Measurements from ENCODE around the gene SLC44A5. TPM values are rescaled to one million over a fixed set of nuclear protein-coding genes. Genes with fewer than 3 reads are reported as not detected.
A peak's percentile ranks its signal among the peaks of the same experiment; 100 is the strongest.

Gene SLC44A5
- total and polyA plus RNA-seq, 9 donors: 0.62 to 2.5 (median 1.1) TPM

DNA sequence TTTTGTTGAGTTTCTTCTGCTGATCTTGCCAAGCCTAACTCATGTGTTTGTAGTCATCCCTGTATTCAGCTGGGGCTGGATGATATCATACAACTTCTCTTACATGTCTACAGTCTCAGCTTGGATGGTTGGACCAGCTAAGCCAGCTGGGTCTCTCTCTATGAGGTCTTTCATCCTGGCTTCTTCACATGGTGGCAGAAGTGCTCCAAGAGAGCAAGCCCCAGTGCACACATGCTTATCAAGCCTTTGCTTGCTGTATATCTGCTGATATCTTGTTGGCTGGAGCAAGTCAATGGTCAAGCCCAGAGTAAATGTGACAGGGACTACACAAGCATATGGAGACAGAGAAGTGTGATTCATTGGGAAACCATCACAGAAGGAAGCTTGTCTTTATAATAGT, 29.2 kb upstream of the SLC44A5 start:
- no peaks in the 10 kb centered on the region for H3K4me1 ChIP-seq (ENCODE audit: insufficient read depth)
- no peak overlapping the region for H3K27ac ChIP-seq
- H3K36me3 ChIP-seq: no peaks in the 10 kb centered on the region
- intact Hi-C loops (cut with DNase I): no loop called here
- no peaks in the 10 kb centered on the region for H3K27me3 ChIP-seq
- no peak for DNase-seq
- TF ChIP-seq EP300 (IDR thresholded peaks at IDR 0.05) (no peak), POLR2A (IDR thresholded peaks at IDR 0.05) (no peak)
- TF ChIP-seq, protein P1, sequence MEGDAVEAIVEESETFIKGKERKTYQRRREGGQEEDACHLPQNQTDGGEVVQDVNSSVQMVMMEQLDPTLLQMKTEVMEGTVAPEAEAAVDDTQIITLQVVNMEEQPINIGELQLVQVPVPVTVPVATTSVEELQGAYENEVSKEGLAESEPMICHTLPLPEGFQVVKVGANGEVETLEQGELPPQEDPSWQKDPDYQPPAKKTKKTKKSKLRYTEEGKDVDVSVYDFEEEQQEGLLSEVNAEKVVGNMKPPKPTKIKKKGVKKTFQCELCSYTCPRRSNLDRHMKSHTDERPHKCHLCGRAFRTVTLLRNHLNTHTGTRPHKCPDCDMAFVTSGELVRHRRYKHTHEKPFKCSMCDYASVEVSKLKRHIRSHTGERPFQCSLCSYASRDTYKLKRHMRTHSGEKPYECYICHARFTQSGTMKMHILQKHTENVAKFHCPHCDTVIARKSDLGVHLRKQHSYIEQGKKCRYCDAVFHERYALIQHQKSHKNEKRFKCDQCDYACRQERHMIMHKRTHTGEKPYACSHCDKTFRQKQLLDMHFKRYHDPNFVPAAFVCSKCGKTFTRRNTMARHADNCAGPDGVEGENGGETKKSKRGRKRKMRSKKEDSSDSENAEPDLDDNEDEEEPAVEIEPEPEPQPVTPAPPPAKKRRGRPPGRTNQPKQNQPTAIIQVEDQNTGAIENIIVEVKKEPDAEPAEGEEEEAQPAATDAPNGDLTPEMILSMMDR (IDR thresholded peaks at IDR 0.05): no peak
- no peak overlapping the region for H3K4me3 ChIP-seq
- no peaks in the 10 kb centered on the region for H3K9me3 ChIP-seq

DNA sequence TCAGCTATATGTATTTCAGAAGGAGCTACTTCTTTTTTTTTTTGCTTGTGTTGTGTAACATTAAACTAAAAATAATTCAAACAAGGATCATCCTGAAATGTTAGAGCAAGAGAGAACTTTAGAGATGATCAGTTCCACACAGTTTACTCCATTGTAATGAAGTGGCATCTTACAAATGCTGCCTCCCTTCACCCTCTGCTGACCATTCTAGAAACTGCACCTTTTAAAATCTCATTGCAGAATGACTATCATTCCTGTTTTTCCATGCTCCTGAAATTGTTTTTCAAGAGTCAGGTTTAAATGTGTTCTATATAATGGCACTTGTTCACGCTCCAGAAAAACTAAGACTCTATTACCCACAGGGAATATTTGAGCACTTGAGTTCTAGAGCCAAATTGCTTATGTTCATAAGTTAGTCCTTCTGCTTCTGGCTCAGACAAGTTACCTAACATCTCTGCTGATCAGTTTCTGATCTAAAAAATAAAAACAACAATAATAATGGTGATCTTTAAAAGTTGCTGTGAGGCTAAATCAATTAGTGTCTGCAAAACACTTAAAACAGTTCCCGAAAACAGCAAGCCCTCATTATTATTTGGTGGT, 21.5 kb upstream of the SLC44A5 start:
- DNase-seq: no peak
- Histone ChIP-seq H3K4me3 (no peak overlapping the region), H3K36me3 (no peaks in the 10 kb centered on the region), H3K9me3 (no peaks in the 10 kb centered on the region), H3K4me1 (ENCODE audit: insufficient read depth) (no peaks in the 10 kb centered on the region), H3K27ac (no peak overlapping the region), H3K27me3 (no peaks in the 10 kb centered on the region)
- TF ChIP-seq, protein P1 (IDR thresholded peaks at IDR 0.05): peak; percentile 13 to 44 (median 26)
- TF ChIP-seq EP300 (IDR thresholded peaks at IDR 0.05): no peak
- 38 to 40% (median 40%) methylated on average over 2 of the region's 2 CpGs for WGBS, 3 donors
- intact Hi-C loops (cut with DNase I): loop anchor here in 1 of 4 donors (10.0 kb wide), 1 partner anchor 368 kb away; no protein-coding TSS in a partner anchor

DNA sequence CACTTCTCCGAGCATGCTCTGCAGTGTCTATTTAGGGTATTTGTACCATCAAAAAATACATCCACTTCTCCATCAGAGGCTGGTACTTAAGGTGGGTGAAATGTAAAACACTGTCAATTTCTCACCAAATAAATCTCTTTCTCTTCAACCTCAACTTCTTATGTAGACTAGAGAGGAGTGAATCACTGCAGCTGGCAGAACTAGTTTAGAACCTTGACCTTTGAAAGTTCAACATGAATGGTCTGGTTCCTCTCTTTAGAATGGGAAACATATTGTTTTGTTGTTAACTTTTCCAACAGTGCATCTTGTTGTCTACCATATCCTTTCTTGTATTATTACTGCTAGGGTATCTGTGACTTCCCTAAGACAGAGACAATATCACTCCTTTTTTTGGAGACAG, 20.1 kb upstream of the SLC44A5 start:
- 58 to 73% (median 58%) methylated on average over 1 of the region's 1 CpG for WGBS, 3 donors
- intact Hi-C loops (cut with DNase I): loop anchor here in 1 of 4 donors (10.0 kb wide), 1 partner anchor 366 kb away; no protein-coding TSS in a partner anchor
- no peak for TF ChIP-seq EP300 (IDR thresholded peaks at IDR 0.05)
- TF ChIP-seq POLR2A (IDR thresholded peaks at IDR 0.05): no peak
- TF ChIP-seq, protein P1 (IDR thresholded peaks at IDR 0.05): no peak

DNA sequence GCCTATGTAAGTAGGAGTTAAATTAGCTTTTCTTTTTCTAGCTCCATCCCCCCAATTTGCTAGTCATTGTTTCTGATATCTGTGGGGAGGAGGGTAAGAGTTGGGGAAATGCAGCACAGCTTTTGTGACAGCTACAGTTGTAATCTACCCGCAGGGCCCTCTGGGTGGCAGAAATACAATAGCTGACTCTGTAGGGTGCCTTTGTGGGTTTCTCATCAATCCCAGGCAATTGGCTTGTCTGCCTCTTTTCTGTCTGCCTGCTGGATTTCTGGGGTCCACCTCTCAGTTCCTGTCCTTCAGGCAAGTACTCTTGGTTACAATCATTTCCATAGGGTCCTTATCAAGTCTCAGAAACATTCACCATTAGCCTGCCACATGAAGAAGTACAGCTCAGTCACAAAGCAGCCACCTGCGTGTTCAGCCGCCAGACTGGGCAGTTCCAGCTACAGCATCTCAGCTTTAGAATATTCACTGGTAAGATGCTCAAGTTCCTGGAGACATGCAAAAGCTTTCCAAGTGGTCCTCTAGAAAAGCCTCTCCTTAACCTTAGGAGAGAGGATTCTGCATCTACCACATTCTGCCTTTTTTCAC, 19.2 kb upstream of the SLC44A5 start:
- H3K4me1 ChIP-seq (ENCODE audit: insufficient read depth): no peaks in the 10 kb centered on the region
- no peaks in the 10 kb centered on the region for H3K36me3 ChIP-seq
- TF ChIP-seq EP300 (IDR thresholded peaks at IDR 0.05): no peak
- WGBS, 3 donors: 59 to 71% (median 64%) methylated on average over 3 of the region's 3 CpGs
- H3K27ac ChIP-seq: no peak overlapping the region
- intact Hi-C loops (cut with DNase I): loop anchor here in 1 of 4 donors (10.0 kb wide), 1 partner anchor 365 kb away; no protein-coding TSS in a partner anchor
- H3K27me3 ChIP-seq: no peaks in the 10 kb centered on the region
- H3K9me3 ChIP-seq: no peaks in the 10 kb centered on the region
- H3K4me3 ChIP-seq: no peak overlapping the region
- DNase-seq: no peak

More for the DNA sequence above, 20.1 kb upstream of the SLC44A5 start:
- H3K4me1 ChIP-seq (ENCODE audit: insufficient read depth): no peaks in the 10 kb centered on the region
- no peaks in the 10 kb centered on the region for H3K27me3 ChIP-seq
- no peaks in the 10 kb centered on the region for H3K36me3 ChIP-seq
- H3K4me3 ChIP-seq: no peak overlapping the region
- no peak overlapping the region for H3K27ac ChIP-seq
- no peak for DNase-seq
- no peaks in the 10 kb centered on the region for H3K9me3 ChIP-seq

DNA sequence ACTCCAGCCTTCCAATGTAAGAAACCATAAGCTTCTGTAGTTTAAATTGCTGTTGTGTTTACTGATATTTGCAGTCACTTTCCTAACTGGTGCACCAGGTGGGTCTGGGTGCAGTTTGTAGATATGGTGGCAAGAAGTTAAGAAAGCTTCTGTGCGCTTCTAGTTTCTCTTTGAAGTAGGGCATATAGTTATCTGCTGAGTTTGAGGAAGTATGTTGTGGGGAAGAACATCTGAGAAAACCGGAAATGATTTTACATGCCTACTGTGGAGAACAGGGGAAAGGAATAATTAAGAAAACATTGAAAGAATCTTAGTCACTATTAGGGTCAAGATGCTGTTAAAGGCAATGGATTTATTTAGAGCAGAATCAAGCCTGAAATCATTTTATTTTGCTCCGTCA, 14.9 kb upstream of the SLC44A5 start:
- 54 to 68% (median 62%) methylated on average over 3 of the region's 3 CpGs for WGBS, 3 donors
- no peaks in the 10 kb centered on the region for H3K27me3 ChIP-seq
- no peaks in the 10 kb centered on the region for H3K9me3 ChIP-seq
- H3K4me3 ChIP-seq: no peak overlapping the region
- TF ChIP-seq EP300 (IDR thresholded peaks at IDR 0.05) (no peak), POLR2A (IDR thresholded peaks at IDR 0.05) (no peak)
- TF ChIP-seq, protein P1 (IDR thresholded peaks at IDR 0.05): no peak
- no peaks in the 10 kb centered on the region for H3K36me3 ChIP-seq
- no peak overlapping the region for H3K27ac ChIP-seq
- no peaks in the 10 kb centered on the region for H3K4me1 ChIP-seq (ENCODE audit: insufficient read depth)
- intact Hi-C loops (cut with DNase I): no loop called here
- DNase-seq: no peak
